HepG2 (cell line): ENCODE results near the gene THADA. TPM values are rescaled to one million over a fixed set of nuclear protein-coding genes. Genes with fewer than 3 reads are reported as not detected.

Experiments used
- BRD4 ChIP-seq: sonication (generic); formaldehyde crosslinking; IDR thresholded peaks from 2 replicates; pipeline ENCODE4 v1.4.0; 2020; ENCODE audit warnings: missing genetic modification reagents
- CCDC6 ChIP-seq: sonication (generic); formaldehyde crosslinking; IDR thresholded peaks from 2 replicates; pipeline ENCODE4 v1.8.1; 2022; ENCODE audit warnings: mild to moderate bottlenecking, missing genetic modification reagents, moderate library complexity
- ELF1 ChIP-seq: sonication (generic); formaldehyde crosslinking; IDR thresholded peaks from 2 replicates; pipeline ENCODE4 v1.4.0; 2020; ENCODE audit warnings: missing genetic modification reagents
- JUND ChIP-seq: sonication (generic); formaldehyde crosslinking; IDR thresholded peaks from 2 replicates; pipeline ENCODE4 v1.8.0; 2022; ENCODE audit warnings: mild to moderate bottlenecking, missing genetic modification reagents
- MEIS1 ChIP-seq: sonication (generic); formaldehyde crosslinking; IDR thresholded peaks from 2 replicates; pipeline ENCODE4 v1.9.0; 2021; ENCODE audit warnings: mild to moderate bottlenecking, missing genetic modification reagents, moderate library complexity, borderline replicate concordance
- NR2F1 ChIP-seq, 2 experiments: fragments of 450-650 bp in 1 of 2; formaldehyde crosslinking in 1 of 2; IDR thresholded peaks; 2 replicates each; pipeline versions ENCODE4 v1.5.0 to v1.6.1; 2016 to 2020; ENCODE audit warnings: mild to moderate bottlenecking in 1 of 2, missing compliant biosample characterization in 1 of 2, missing genetic modification reagents in 1 of 2, moderate library complexity in 1 of 2
- NR2F6 ChIP-seq, 2 experiments: IDR thresholded peaks; 2 replicates each; pipeline ENCODE4 v1.6.1; 2016; ENCODE audit warnings: antibody characterized with exemption in 1 of 2, mild to moderate bottlenecking in 1 of 2
- TMF1 ChIP-seq: sonication (generic); formaldehyde crosslinking; IDR thresholded peaks from 2 replicates; pipeline ENCODE4 v1.8.1; 2022; ENCODE audit warnings: low read depth, missing genetic modification reagents
- ZBTB3 ChIP-seq: sonication (generic); formaldehyde crosslinking; IDR thresholded peaks from 2 replicates; pipeline ENCODE4 v1.4.0; 2020; ENCODE audit warnings: low read depth, mild to moderate bottlenecking, moderate library complexity, missing genetic modification reagents, borderline replicate concordance
- ZEB1 ChIP-seq: IDR thresholded peaks from 2 replicates; pipeline ENCODE4 v1.6.1; 2012; ENCODE audit warnings: mild to moderate bottlenecking, low read depth, inconsistent platforms; ENCODE audit not compliant: insufficient replicate concordance
- ZFP36L2 ChIP-seq: sonication (generic); formaldehyde crosslinking; IDR thresholded peaks from 2 replicates; pipeline ENCODE4 v1.4.0; 2020; ENCODE audit warnings: missing genetic modification reagents
- ZNF30 ChIP-seq: sonication (generic); formaldehyde crosslinking; IDR thresholded peaks from 2 replicates; pipeline ENCODE4 v1.5.0; 2020; ENCODE audit warnings: mild to moderate bottlenecking, missing genetic modification reagents
- ZNF792 ChIP-seq: IDR thresholded peaks from 2 replicates; pipeline ENCODE4 v1.6.1; 2016
- ZNF841 ChIP-seq: sonication (generic); formaldehyde crosslinking; IDR thresholded peaks from 2 replicates; pipeline ENCODE4 v1.8.1; 2023; ENCODE audit warnings: missing genetic modification reagents, borderline replicate concordance
- ZSCAN31 ChIP-seq: sonication (generic); formaldehyde crosslinking; IDR thresholded peaks from 2 replicates; pipeline ENCODE4 v1.5.0; 2020; ENCODE audit warnings: low read depth, mild to moderate bottlenecking, missing genetic modification reagents
- polyA plus RNA-seq, 8 experiments: library from polyadenylated mRNA; depleted of rRNA in 3 of 8; stranded (reverse) in 7 of 8; unstranded in 1 of 8; fragments of >200 nt; fragmentation: Illumina TruSeq in 4 of 8; extraction: Trizol in 4 of 8; gene quantifications; 2 replicates each; pipeline versions ENCODE4 v1.2.1 to v1.2.3, GENCODE V29; 2011 to 2016; ENCODE audit warnings: low read depth in 4 of 8, missing spikeins in 1 of 8, mixed read lengths in 1 of 8; ENCODE audit not compliant: insufficient read depth in 1 of 8
- total RNA-seq, 5 experiments: library from RNA; depleted of rRNA; stranded (reverse); fragments of >200 nt; fragmentation: Illumina TruSeq; extraction: Trizol; gene quantifications; 2 replicates each; pipeline ENCODE4 v1.2.3, GENCODE V29; 2016; ENCODE audit warnings: low read depth in 1 of 5
- TF ChIP-seq, protein P1 (sequence below): sonication (generic); formaldehyde crosslinking; IDR thresholded peaks from 2 replicates; pipeline ENCODE4 v1.8.1; 2023; ENCODE audit warnings: mild to moderate bottlenecking, moderate library complexity, missing genetic modification reagents
- TF ChIP-seq, protein P2 (sequence below): sonication (generic); formaldehyde crosslinking; IDR thresholded peaks from 2 replicates; pipeline ENCODE4 v1.5.0; 2020; ENCODE audit warnings: mild to moderate bottlenecking, missing genetic modification reagents, borderline replicate concordance
- TF ChIP-seq, protein P3 (sequence below): sonication (generic); formaldehyde crosslinking; IDR thresholded peaks from 2 replicates; pipeline ENCODE4 v1.4.0; 2020; ENCODE audit warnings: low read depth, mild to moderate bottlenecking, missing genetic modification reagents
- TF ChIP-seq, protein P4 (sequence below): sonication (generic); formaldehyde crosslinking; IDR thresholded peaks from 2 replicates; pipeline ENCODE4 v1.4.0; 2020; ENCODE audit warnings: missing genetic modification reagents, mild to moderate bottlenecking, borderline replicate concordance

Gene THADA
- total and polyA plus RNA-seq, 2 of the 13 experiments (the other 11 are each of a cell fraction or from before 2014, with no cell fraction given) = 12.7 to 21.7 TPM

DNA sequence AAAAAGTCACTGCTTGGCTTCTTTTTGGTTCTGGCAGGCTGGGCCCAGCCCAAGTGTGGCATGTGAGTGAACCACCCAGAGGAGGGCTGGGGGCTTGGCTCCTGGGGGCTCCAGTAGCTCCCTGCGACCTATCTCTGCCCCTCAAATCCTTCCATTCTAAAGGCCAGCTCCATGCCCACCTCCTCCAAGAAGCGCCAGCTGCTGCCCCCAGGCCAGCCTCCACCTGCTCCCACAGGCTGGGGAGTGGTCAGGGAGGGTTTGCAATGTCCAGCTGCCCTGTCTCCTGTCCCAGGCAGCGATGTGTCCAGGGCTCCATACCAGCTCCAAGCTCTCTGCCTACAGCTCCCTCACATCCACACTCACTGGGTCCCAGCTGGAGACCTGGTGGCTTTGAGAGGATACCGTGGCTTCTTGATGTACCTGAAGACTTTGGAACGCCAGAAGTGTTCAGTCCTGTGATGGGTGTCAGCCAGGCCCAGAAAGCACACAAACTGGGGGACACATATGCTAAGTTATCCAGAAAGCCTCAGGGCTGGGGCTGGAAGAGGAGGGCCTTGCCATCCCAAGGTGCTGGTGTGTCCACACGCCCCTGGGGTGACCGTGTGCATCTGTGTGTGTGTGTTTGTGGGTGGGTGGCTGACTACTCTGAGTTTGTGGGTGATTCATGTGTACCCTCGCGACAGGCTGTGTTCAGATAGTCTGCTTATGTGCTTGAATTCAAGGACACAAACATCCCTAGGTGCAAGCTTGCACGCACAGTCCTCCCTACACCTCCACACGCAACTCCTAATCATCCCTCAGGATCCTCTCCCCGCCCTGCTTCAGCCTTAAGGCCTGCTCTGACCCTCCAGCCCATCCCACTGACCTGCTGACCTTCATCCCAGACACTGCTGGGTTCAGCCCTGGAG lies 402.8 kb downstream of the THADA start (continued):
- TF ChIP-seq TMF1 (CRISPR knock-in tag) = 0 out of 2 replicates have a peak, but pooled peaks have one; percentile 53
- peak; percentile 13; the same call in 1 of the 2 replicates for TF ChIP-seq CCDC6
- peak; percentile 88 for TF ChIP-seq MEIS1 (CRISPR knock-in tag)
- 0 out of 2 replicates have a peak, but pooled peaks have one; percentile 4 for TF ChIP-seq ZSCAN31 (CRISPR knock-in tag)
- TF ChIP-seq JUND (CRISPR knock-in tag) = peak; percentile 49; the same call in 1 of the 2 replicates
- peak; percentile 8; the same call in 1 of the 2 replicates for TF ChIP-seq BRD4 (CRISPR knock-in tag)
- no peak for TF ChIP-seq ZNF30 (CRISPR knock-in tag)
- TF ChIP-seq NR2F6 (IDR thresholded peaks at IDR 0.05) = peak; percentile 59; the same call in 1 of the 2 replicates
- TF ChIP-seq NR2F6 (CRISPR knock-in tag; IDR thresholded peaks at IDR 0.05) = peak; percentile 84; the same call in 1 of the 2 replicates
- TF ChIP-seq ZFP36L2 (CRISPR knock-in tag) = 0 out of 2 replicates have a peak, but pooled peaks have one; percentile 62
- TF ChIP-seq NR2F1 (CRISPR knock-in tag; IDR thresholded peaks at IDR 0.05) = peak in 1 of 2 experiments; percentile 82; a peak in 2 of 4 replicates
- TF ChIP-seq, protein P1, sequence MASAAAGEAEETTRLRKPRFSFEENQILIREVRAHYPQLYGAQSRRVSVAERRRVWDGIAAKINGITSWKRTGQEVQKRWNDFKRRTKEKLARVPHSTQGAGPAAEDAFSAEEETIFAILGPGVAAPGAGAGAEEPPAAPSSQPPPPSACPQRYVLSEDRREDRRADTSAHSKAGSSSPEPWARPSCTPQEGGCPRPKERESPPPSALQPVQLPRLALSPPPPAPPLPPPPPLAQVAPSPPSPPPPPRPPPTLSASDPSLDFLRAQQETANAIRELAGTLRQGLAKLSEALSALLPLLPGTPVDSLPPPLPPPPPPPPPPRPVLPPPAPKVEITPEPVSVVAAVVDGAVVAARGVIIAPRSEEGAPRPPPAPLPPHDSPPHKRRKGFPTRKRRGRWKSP = peak; percentile 69; the same call in 1 of the 2 replicates
- no peak for TF ChIP-seq ZNF792 (CRISPR knock-in tag)
- 0 out of 2 replicates have a peak, but pooled peaks have one; percentile 46 for TF ChIP-seq ZBTB3 (CRISPR knock-in tag)
- no peak for TF ChIP-seq ZNF841 (CRISPR knock-in tag)
- no peak for TF ChIP-seq ELF1 (CRISPR knock-in tag)
- peak; percentile 40 for TF ChIP-seq ZEB1
- TF ChIP-seq, protein P2, sequence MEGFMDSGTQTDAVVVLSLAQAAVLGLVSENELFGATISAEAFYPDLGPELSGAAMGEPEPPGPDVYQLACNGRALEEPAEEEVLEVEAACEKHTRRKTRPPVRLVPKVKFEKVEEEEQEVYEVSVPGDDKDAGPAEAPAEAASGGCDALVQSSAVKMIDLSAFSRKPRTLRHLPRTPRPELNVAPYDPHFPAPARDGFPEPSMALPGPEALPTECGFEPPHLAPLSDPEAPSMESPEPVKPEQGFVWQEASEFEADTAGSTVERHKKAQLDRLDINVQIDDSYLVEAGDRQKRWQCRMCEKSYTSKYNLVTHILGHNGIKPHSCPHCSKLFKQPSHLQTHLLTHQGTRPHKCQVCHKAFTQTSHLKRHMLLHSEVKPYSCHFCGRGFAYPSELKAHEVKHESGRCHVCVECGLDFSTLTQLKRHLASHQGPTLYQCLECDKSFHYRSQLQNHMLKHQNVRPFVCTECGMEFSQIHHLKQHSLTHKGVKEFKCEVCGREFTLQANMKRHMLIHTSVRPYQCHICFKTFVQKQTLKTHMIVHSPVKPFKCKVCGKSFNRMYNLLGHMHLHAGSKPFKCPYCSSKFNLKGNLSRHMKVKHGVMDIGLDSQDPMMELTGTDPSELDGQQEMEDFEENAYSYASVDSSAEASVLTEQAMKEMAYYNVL (CRISPR knock-in tag) = 0 out of 2 replicates have a peak, but pooled peaks have one; percentile 6
- TF ChIP-seq, protein P3, sequence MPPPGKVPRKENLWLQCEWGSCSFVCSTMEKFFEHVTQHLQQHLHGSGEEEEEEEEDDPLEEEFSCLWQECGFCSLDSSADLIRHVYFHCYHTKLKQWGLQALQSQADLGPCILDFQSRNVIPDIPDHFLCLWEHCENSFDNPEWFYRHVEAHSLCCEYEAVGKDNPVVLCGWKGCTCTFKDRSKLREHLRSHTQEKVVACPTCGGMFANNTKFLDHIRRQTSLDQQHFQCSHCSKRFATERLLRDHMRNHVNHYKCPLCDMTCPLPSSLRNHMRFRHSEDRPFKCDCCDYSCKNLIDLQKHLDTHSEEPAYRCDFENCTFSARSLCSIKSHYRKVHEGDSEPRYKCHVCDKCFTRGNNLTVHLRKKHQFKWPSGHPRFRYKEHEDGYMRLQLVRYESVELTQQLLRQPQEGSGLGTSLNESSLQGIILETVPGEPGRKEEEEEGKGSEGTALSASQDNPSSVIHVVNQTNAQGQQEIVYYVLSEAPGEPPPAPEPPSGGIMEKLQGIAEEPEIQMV (CRISPR knock-in tag) = peak; percentile 64; the same call in 1 of the 2 replicates
- TF ChIP-seq, protein P4, sequence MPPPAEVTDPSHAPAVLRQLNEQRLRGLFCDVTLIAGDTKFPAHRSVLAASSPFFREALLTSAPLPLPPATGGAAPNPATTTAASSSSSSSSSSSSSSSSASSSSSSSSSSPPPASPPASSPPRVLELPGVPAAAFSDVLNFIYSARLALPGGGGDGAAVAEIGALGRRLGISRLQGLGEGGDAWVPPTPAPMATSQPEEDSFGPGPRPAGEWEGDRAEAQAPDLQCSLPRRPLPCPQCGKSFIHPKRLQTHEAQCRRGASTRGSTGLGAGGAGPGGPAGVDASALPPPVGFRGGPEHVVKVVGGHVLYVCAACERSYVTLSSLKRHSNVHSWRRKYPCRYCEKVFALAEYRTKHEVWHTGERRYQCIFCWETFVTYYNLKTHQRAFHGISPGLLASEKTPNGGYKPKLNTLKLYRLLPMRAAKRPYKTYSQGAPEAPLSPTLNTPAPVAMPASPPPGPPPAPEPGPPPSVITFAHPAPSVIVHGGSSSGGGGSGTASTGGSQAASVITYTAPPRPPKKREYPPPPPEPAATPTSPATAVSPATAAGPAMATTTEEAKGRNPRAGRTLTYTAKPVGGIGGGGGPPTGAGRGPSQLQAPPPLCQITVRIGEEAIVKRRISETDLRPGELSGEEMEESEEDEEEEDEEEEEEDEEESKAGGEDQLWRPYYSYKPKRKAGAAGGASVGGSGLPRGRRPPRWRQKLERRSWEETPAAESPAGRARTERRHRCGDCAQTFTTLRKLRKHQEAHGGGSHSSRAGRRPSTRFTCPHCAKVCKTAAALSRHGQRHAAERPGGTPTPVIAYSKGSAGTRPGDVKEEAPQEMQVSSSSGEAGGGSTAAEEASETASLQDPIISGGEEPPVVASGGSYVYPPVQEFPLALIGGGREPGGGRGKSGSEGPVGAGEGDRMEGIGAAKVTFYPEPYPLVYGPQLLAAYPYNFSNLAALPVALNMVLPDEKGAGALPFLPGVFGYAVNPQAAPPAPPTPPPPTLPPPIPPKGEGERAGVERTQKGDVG (CRISPR knock-in tag) = 0 out of 2 replicates have a peak, but pooled peaks have one; percentile 34
